ENCODE measurements around the gene GLIS1. TPM values are rescaled to one million over a fixed set of nuclear protein-coding genes. Genes with fewer than 3 reads are reported as not detected.

The GLIS1 gene
- total and polyA plus RNA-seq, 2 of the 8 experiments (the other 6 are each of a cell fraction or from before 2014, with no cell fraction given): 0.15 to 0.22 TPM

- TF ChIP-seq CTCF (IDR thresholded peaks at IDR 0.05; ENCODE audit: control extremely low read depth in 1 of 3, insufficient read depth in 1 of 3, low read depth in 1 of 3, low read length in 3 of 3) (no peak), POU5F1 (IDR thresholded peaks at IDR 0.05; ENCODE audit: low read depth, low read length) (no peak), GTF2F1 (IDR thresholded peaks at IDR 0.05; ENCODE audit: borderline replicate concordance, low read depth, low read length) (no peak), KDM5A (IDR thresholded peaks at IDR 0.05; ENCODE audit: low read length) (no peak)
Observed at GRCh38 chr1:53718443-53718842, 20.5 kb downstream of the GLIS1 start (continued).

All from H1 (cell line).